Measurements from ENCODE around the gene FCRL1. TPM values are rescaled to one million over a fixed set of nuclear protein-coding genes. Genes with fewer than 3 reads are reported as not detected.

FCRL1 gene
- total and polyA plus RNA-seq, 2 of the 13 experiments (the other 11 are each of a cell fraction or from before 2014, with no cell fraction given), result not detected

- WGBS (ENCODE audit: low lambda C conversion rate), result 10% methylated on average over 2 of the region's 2 CpGs
- no peaks in the 10 kb centered on the region for H3K79me2 ChIP-seq (ENCODE audit: insufficient read depth, low read length)
- no peak for FAIRE-seq
- no peak overlapping the region for H3K27ac ChIP-seq (ENCODE audit: extremely low read length, insufficient read depth, low read length)
- no TSS peak for BruUV-seq (replicated peaks)
- ChIA-PET POLR2A (no interaction called here), CTCF (ENCODE audit: low intra/inter-chr PET ratio, low total read pairs) (no interaction called here)
- H2AFZ ChIP-seq (ENCODE audit: low read length), result no peak overlapping the region
- no peaks in the 10 kb centered on the region for H3K9me3 ChIP-seq (ENCODE audit: low read length)
- no peaks in the 10 kb centered on the region for H4K20me1 ChIP-seq (ENCODE audit: insufficient read depth, low read length)
- no peak overlapping the region for H3K4me2 ChIP-seq (ENCODE audit: low read depth, low read length)
- ATAC-seq, result no peak
- H3K9ac ChIP-seq (ENCODE audit: insufficient read depth, low read depth, low read length), result no peak overlapping the region
- intact Hi-C loops (cut with micrococcal nuclease; ENCODE audit: unreplicated experiment) (no loop called here), in situ Hi-C loops (cut with HindIII; ENCODE audit: extremely low pct_ligation_motif_present, low pct_unique_long_range_greater_than_20kb) (no loop called here)
- H3K4me1 ChIP-seq (ENCODE audit: insufficient read depth, low read length), result no peaks in the 10 kb centered on the region
- no peak overlapping the region for H3K4me3 ChIP-seq (replicated peaks in 1 of 3; ENCODE audit: insufficient read depth in 1 of 3, low read depth in 2 of 3, low read length in 3 of 3)
- no peak for DNase-seq (ENCODE audit: low spot score)
- no peaks in the 10 kb centered on the region for H3K36me3 ChIP-seq (replicated peaks in 1 of 2; ENCODE audit: control insufficient read depth in 1 of 2, insufficient read depth in 2 of 2, low read length in 2 of 2)
- H3K27me3 ChIP-seq (ENCODE audit: control insufficient read depth in 1 of 2, insufficient read depth in 2 of 2, low read length in 2 of 2), result no peaks in the 10 kb centered on the region
- no peak for TF ChIP-seq ZNF780A (CRISPR knock-in tag; IDR thresholded peaks at IDR 0.05)
- no peak for TF ChIP-seq ZBTB44 (CRISPR knock-in tag; IDR thresholded peaks at IDR 0.05)
- no peak for TF ChIP-seq NBN (conservative IDR thresholded peaks at IDR 0.05)
- no peak for TF ChIP-seq ONECUT2 (CRISPR knock-in tag; IDR thresholded peaks at IDR 0.05)
- no peak for TF ChIP-seq ZBTB38 (CRISPR knock-in tag; IDR thresholded peaks at IDR 0.05)
- no peak for TF ChIP-seq ARNT (IDR thresholded peaks at IDR 0.05)
- no peak for TF ChIP-seq TP53 (CRISPR knock-in tag; conservative IDR thresholded peaks at IDR 0.05)
- TF ChIP-seq, protein P1, sequence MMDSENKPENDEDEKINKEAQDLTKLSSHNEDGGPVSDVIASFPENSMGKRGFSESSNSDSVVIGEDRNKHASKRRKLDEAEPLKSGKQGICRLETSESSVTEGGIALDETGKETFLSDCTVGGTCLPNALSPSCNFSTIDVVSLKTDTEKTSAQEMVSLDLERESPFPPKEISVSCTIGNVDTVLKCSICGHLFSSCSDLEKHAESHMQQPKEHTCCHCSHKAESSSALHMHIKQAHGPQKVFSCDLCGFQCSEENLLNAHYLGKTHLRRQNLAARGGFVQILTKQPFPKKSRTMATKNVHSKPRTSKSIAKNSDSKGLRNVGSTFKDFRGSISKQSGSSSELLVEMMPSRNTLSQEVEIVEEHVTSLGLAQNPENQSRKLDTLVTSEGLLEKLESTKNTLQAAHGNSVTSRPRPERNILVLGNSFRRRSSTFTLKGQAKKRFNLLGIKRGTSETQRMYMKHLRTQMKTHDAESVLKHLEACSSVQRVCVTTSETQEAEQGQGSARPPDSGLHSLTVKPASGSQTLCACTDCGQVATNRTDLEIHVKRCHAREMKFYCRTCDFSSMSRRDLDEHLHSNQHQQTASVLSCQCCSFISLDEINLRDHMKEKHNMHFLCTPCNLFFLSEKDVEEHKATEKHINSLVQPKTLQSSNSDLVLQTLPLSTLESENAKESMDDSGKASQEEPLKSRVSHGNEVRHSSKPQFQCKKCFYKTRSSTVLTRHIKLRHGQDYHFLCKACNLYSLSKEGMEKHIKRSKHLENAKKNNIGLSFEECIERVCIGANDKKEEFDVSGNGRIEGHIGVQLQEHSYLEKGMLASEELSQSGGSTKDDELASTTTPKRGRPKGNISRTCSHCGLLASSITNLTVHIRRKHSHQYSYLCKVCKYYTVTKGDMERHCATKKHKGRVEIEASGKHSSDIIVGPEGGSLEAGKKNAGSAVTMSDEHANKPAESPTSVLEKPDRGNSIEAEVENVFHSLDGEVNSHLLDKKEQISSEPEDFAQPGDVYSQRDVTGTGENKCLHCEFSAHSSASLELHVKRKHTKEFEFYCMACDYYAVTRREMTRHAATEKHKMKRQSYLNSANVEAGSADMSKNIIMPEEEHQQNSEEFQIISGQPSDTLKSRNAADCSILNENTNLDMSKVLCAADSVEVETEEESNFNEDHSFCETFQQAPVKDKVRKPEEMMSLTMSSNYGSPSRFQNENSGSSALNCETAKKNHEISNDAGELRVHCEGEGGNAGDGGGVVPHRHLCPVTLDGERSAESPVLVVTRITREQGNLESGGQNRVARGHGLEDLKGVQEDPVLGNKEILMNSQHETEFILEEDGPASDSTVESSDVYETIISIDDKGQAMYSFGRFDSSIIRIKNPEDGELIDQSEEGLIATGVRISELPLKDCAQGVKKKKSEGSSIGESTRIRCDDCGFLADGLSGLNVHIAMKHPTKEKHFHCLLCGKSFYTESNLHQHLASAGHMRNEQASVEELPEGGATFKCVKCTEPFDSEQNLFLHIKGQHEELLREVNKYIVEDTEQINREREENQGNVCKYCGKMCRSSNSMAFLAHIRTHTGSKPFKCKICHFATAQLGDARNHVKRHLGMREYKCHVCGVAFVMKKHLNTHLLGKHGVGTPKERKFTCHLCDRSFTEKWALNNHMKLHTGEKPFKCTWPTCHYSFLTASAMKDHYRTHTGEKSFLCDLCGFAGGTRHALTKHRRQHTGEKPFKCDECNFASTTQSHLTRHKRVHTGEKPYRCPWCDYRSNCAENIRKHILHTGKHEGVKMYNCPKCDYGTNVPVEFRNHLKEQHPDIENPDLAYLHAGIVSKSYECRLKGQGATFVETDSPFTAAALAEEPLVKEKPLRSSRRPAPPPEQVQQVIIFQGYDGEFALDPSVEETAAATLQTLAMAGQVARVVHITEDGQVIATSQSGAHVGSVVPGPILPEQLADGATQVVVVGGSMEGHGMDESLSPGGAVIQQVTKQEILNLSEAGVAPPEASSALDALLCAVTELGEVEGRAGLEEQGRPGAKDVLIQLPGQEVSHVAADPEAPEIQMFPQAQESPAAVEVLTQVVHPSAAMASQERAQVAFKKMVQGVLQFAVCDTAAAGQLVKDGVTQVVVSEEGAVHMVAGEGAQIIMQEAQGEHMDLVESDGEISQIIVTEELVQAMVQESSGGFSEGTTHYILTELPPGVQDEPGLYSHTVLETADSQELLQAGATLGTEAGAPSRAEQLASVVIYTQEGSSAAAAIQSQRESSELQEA (CRISPR knock-in tag; IDR thresholded peaks at IDR 0.05; ENCODE audit: not compliant biosample characterization), result no peak
- TF ChIP-seq HNF1B (CRISPR knock-in tag; IDR thresholded peaks at IDR 0.05), result no peak
- no peak for TF ChIP-seq SOX13 (IDR thresholded peaks at IDR 0.05)
- TF ChIP-seq SOX13 (CRISPR knock-in tag; conservative IDR thresholded peaks at IDR 0.05 in 1 of 2, IDR thresholded peaks at IDR 0.05 in 1 of 2), result no peak
- TF ChIP-seq ZNF670 (CRISPR knock-in tag; IDR thresholded peaks at IDR 0.05; ENCODE audit: borderline replicate concordance), result no peak
- TF ChIP-seq ZNF616 (CRISPR knock-in tag; IDR thresholded peaks at IDR 0.05; ENCODE audit: low read depth), result no peak
- TF ChIP-seq THYN1 (CRISPR knock-in tag; IDR thresholded peaks at IDR 0.05; ENCODE audit: borderline replicate concordance, low read depth), result no peak
Observed at GRCh38 chr1:157849229-157849875, 29.4 kb upstream of the FCRL1 start.

Data from HepG2 (cell line).